Right lobe of liver (tissue), 4 donors: ENCODE data around the gene GNG4.

Experiments
- POLR2A ChIP-seq: fragments of 450-650 bp; IDR thresholded peaks from one replicate; pipeline ENCODE4 v1.6.1; 2017; ENCODE audit warnings: antibody characterized with exemption, mild to moderate bottlenecking
- TF ChIP-seq, protein P1 (sequence below), 4 donors: fragments of 200-600 bp in 3 of 4; fragments of 450-650 bp in 1 of 4; IDR thresholded peaks; one replicate each; pipeline versions ENCODE4 v1.5.1 to v1.8.0; 2016 to 2022; ENCODE audit warnings: antibody characterized with exemption in 4 of 4, mild to moderate bottlenecking in 2 of 4
- donor health status: DM: no; HTN: no; CAD: no.
- donor health status: DM: no; HTN: no; CAD: no.
- donor health status: DM: no; HTN: yes; CAD: no.

- TF ChIP-seq, protein P1, sequence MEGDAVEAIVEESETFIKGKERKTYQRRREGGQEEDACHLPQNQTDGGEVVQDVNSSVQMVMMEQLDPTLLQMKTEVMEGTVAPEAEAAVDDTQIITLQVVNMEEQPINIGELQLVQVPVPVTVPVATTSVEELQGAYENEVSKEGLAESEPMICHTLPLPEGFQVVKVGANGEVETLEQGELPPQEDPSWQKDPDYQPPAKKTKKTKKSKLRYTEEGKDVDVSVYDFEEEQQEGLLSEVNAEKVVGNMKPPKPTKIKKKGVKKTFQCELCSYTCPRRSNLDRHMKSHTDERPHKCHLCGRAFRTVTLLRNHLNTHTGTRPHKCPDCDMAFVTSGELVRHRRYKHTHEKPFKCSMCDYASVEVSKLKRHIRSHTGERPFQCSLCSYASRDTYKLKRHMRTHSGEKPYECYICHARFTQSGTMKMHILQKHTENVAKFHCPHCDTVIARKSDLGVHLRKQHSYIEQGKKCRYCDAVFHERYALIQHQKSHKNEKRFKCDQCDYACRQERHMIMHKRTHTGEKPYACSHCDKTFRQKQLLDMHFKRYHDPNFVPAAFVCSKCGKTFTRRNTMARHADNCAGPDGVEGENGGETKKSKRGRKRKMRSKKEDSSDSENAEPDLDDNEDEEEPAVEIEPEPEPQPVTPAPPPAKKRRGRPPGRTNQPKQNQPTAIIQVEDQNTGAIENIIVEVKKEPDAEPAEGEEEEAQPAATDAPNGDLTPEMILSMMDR (IDR thresholded peaks at IDR 0.05), result no peak
- no peak for TF ChIP-seq POLR2A
Measured at GRCh38 chr1:235553112-235553551, 96.5 kb downstream of the GNG4 start.
